ENCODE data around the gene DGCR2.

- TF ChIP-seq LEF1 (IDR thresholded peaks at IDR 0.05; ENCODE audit: borderline replicate concordance) (no peak), FOXM1 (IDR thresholded peaks at IDR 0.05; ENCODE audit: borderline replicate concordance) (no peak), ELF4 (IDR thresholded peaks at IDR 0.05) (no peak), SUZ12 (IDR thresholded peaks at IDR 0.05) (no peak), NFRKB (IDR thresholded peaks at IDR 0.05) (no peak), ZNF384 (IDR thresholded peaks at IDR 0.05) (no peak), CTBP1 (IDR thresholded peaks at IDR 0.05; ENCODE audit: borderline replicate concordance) (no peak)
These were observed 131.1 kb downstream of the DGCR2 start for GRCh38 chr22:18991138-18991432.

Data from HEK293T (cell line).